ENCODE results near the gene DTNB.
"Not testable (repeated sequence)": the region's sequence is repeated elsewhere in the genome, so short reads cannot be mapped to it uniquely, and the experiment has no call there.

Gene DTNB

DNA sequence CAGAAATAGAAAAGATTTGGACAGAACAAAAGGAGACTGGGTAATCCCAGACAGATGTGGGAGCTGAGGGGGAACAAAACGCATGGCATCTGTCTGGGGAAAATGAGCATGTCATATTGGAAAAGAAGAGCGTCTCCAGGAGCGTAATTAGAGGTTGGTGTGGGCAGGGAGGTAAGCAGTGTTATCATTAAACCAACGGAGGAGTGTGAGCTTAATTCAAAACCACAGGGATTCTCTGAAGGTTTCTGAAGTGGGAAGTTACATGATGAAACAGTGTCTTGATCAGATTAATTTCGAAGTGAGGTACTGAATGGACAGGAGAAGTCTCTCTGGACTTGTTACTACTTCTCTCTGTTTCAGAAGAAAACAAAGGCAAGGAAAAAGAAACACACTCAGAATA is 53.3 kb downstream of the DTNB start:
- no peak for DNase-seq

DNA sequence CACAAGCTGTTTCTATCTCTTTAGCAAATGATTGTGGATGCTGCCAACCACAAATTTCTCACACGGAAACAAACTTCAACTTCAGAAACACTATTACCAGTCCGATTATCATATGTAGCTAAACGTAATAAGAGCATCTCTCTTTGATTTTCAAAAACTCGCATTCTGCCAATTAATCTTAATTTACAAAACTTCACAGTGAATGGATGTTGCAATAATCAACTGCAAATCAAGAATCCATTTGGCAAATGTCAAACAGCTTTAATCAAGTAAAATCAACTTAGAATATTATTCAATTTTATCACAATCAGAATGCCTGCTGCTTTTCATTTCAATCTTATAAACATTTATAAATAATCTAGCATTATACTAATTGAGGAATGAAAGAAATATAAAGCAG is 54.2 kb downstream of the DTNB start:
- no peak for DNase-seq

DNA sequence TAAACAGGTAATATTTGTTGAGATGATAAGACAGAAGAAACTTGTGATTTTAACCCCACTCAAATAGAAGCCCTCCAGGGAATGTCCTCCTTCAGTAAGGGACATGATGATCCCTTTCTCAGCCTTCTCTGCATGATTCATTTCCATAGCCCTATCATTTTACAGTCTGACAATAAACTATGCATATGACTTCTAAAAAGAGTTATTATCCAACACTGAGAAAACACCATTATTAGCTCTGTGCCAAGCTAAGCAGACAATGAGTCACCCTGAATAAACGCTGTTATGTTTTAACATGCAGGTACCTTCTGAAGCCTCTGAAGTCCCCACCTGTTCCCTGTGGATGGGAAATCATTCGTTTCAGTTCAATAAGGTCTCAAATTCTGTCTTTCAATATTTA is 54.7 kb downstream of the DTNB start:
- no peak for DNase-seq

DNA sequence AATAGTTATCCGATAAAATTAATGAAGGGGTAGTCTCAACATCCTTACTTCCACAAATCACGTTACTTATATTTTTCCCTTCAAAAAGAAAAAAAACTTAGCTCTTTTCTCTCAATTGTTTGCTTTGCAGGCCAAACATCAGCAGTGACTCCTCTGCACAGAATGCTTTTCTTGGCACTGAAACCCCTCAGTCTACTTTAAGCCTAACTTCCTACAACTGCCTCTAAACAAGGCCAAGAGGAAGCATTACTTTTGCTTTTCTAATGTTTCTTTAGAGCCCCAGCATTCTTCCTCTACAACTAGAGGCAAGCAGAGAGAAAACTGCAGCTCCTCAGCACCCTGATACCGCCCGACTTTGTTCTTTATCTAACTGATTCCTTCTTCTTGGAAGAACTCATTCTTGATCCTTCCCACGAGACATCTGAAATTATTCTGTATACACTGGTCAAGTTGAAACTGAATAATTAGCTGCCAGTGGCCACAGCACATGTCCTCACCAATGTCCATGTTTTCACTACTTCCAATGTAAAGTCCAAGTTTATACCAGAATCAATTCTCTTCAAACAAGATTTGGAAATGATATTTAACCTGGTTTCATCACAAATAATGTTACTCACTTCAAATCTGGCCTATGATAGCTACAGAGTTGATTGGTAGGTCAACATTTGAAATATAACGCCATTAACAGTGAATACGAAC is 55.3 kb downstream of the DTNB start:
- DNase-seq = no peak

GRCh38 chr2:25615920-25616319 is 57.5 kb downstream of the DTNB start:
- no peak for DNase-seq

DNA sequence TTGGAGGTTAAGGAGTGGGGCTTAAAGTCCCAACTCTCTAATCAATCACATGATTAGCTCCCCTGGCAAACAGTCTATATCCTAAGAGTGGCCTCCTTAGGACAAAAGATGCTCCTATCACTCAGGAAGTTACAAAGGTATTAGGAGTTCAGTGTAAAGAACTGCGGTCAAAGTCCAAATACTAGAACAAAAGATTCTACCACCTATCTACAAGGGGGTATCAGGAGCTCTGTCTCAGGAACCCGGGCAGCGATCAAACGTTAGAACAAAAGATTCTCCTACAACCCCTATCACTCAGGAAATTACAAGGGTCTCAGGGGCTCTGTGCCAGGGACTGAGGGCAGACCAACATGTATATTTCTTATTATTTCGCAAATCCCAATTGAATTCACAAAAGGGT is 58.0 kb downstream of the DTNB start:
- no peak for DNase-seq

DNA sequence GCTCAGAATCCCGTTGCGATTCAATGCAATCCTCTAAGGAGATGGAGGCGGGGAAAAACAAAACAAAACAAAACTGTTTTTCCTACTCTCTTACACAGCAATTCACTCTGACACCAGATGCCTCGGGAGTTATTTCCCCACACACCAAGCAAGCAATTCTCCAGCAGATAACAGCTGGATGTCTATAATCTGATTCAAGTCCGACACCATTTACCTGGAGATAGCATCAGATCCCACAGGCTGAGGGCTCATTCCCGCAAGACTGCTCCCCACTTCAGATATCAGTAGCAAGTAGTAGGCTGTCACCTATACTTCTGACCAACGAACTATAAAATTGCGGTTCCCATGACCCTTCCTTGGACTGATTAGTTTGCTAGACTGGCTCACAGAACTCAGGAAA is 58.7 kb downstream of the DTNB start:
- DNase-seq = no peak

- no peak for DNase-seq
Measured at GRCh38 chr2:25608718-25609117, 64.7 kb downstream of the DTNB start.

DNA sequence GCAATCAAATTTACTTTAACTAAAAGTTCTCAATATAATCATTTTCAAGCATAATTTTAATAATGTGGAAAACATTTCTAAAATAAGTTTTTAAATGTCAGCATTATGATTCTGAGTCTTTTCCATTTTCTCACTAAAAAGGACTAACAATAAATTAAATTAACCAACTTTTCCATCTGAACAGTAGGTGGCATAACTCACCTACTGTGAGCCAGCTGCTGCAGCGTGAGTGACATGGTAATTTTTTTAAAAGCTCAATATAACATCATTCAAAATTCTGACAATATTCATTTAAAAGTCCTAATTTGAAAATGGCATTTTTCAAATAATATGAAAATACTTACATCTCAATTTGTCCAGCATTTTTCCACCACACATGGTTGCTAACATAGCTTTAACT is 66.5 kb downstream of the DTNB start:
- DNase-seq = no peak

- no peak for DNase-seq
Measured at GRCh38 chr2:25602333-25602723, 71.0 kb downstream of the DTNB start.

DNA sequence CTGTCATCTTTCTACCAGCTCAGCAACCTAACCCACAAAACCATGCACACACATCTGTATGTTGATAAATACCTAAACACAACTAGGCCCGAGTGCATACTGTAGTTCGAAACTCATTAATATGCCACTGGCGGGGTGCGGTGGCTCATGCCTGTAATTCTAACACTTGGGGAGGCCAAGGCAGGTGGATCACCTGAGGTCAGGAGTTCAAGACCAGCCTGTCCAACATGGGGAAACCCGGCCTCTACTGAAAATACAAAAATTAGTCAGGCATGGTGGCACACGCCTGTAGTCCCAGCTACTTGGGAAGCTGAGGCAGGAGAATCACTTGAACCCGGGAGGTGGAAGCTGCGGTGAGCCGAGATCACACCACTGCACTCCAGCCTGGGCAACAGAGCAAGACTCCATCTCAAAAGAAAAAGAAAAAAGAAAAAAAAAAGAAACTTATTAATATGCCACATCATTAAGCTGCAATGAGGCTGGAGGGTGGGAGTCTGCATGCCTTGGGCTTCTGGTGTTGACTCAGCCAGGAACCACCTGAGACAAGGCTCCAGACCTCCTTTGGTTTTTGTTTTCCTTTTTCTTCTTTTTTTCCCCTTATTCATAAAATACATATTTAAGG is 71.6 kb downstream of the DTNB start:
- not testable (repeated sequence) for DNase-seq

GRCh38 chr2:25598911-25599310 is 74.5 kb downstream of the DTNB start:
- DNase-seq = no peak

GRCh38 chr2:25598332-25598731 is 75.0 kb downstream of the DTNB start:
- DNase-seq = no peak

DNA sequence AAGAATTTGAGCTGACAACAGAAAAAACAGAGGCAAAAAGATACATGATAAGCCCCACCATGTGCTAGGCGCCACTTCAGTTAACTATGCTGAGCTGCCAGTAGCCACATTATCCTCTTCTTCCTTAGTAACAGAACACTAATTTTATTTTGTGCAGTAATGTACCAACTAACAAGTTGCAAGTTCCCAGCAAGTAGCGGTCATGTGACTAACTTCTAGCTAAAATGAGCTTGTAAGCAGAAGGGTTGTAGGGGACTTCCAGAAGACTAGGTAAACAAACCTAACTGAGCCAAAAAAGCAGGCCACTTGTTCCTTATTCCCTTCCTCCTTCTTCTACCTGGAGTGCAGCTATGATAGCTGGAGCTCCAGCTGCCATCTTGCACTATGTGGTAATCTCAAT is 75.5 kb downstream of the DTNB start:
- no peak for DNase-seq

DNA sequence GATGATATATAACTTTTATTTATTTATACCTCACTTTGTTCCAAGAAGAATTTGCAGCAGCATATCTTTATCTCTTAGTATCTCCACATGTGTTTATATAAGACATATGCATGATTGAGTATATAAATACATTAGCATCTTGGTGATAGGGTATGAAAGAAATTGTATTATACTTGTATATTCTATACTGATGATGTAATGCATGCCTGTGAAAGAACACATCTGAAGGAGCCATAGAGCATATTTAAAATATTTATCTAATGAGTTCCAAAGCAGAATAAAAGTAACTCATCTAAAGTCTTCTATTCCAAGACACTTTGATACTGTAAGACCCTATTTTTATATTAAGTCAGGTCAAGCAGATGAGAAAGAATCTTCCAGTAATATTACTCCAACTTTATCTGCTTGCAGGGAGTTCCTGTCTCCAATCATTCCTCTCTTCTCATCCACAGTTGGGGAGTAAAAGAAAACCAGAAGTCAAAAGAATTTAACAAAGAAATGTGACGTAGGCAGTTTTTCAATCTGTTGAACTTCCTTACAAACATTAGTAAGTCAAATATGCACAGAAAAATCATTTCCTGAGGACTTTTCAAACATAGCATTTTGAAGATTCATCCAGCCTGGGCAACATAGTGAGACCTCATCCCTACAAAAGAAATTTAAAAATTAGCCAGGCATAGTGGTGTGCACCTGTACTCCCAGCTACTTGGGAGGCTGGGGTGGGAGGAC is 76.7 kb downstream of the DTNB start:
- DNase-seq = no peak

GRCh38 chr2:25595393-25595792 is 78.0 kb downstream of the DTNB start:
- DNase-seq = no peak

GRCh38 chr2:25594991-25595390 is 78.4 kb downstream of the DTNB start:
- DNase-seq = no peak

- DNase-seq = no peak
Measured at GRCh38 chr2:25592766-25593292, 80.5 kb downstream of the DTNB start.

GRCh38 chr2:25590921-25591505 is 82.4 kb downstream of the DTNB start:
- DNase-seq = no peak

DNA sequence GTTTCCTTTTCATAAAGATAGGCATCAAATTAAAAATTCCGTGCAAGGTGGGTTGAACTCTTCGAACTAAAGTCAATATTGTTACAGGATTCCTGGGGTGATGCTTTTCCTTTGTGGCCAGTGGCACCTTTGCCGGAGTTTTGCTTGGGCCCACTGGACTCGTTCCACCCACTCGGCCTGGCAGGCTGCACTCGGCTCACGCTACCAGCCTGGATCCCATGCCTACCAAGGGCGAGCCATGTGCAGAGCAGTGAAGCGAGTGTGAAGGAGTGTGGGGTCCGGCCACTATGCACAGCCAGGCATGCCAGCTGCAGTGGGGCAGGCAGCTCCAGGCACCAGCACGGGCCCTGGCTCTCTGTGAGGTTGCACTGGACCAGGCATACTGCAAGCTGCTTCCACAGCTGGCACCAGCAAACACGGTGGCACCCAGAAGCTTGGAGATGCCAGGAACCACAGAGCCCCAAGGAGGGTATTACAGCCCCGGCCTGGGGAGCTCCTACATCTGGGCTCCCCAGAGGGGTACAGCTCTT is 83.6 kb downstream of the DTNB start:
- DNase-seq = no peak

GRCh38 chr2:25588576-25588975 is 84.8 kb downstream of the DTNB start:
- DNase-seq = no peak

- DNase-seq = no peak
Measured at GRCh38 chr2:25587361-25587760, 86.0 kb downstream of the DTNB start.

GRCh38 chr2:25586726-25587144 is 86.6 kb downstream of the DTNB start:
- DNase-seq = no peak
